Neural cell (in vitro differentiated cells): Measurements from ENCODE around the gene BRSK2. TPM values are rescaled to one million over a fixed set of nuclear protein-coding genes. Genes with fewer than 3 reads are reported as not detected.

Experiments
- H2AFZ ChIP-seq: fragments of 200-600, 300-800 bp; sonication (generic), shearing (Covaris generic); 2 replicates; pipeline ENCODE4 v1.6.0; 2014; ENCODE audit warnings: low read depth, mild to moderate bottlenecking, antibody characterized with exemption, low read length, moderate library complexity
- H3F3A ChIP-seq: fragments of 200-600 bp; shearing (Covaris generic); 2 replicates; pipeline ENCODE4 v1.6.1; 2016; ENCODE audit warnings: mild to moderate bottlenecking, moderate library complexity, mixed read lengths, antibody characterized with exemption, low read length; ENCODE audit not compliant: insufficient read depth, poor library complexity, severe bottlenecking
- H3K27ac ChIP-seq: fragments of 200-600, 300-800 bp; sonication (generic), shearing (Covaris generic); 2 replicates; pipeline ENCODE4 v1.5.1; 2014; ENCODE audit warnings: mild to moderate bottlenecking, low read length, moderate library complexity
- H3K27me3 ChIP-seq: fragments of 300-800, 200-600 bp; sonication (generic), shearing (Covaris generic); 2 replicates; pipeline ENCODE4 v1.6.0; 2014; ENCODE audit warnings: mild to moderate bottlenecking, low read depth, low read length, moderate library complexity; ENCODE audit not compliant: insufficient read depth
- H3K36me3 ChIP-seq: fragments of 300-800, 200-600 bp; sonication (generic), shearing (Covaris generic); 2 replicates; pipeline ENCODE4 v1.5.1; 2014; ENCODE audit warnings: mild to moderate bottlenecking, antibody characterized with exemption, low read length, moderate library complexity; ENCODE audit not compliant: insufficient read depth
- H3K4me2 ChIP-seq: fragments of 300-800, 200-600 bp; sonication (generic), shearing (Covaris generic); 2 replicates; pipeline ENCODE4 v1.6.0; 2014; ENCODE audit warnings: mild to moderate bottlenecking, low read length
- H3K4me3 ChIP-seq: fragments of 300-800, 200-600 bp; sonication (generic), shearing (Covaris generic); 2 replicates; pipeline ENCODE4 v1.5.1; 2014; ENCODE audit warnings: mild to moderate bottlenecking, low read length, moderate library complexity
- H3K79me2 ChIP-seq: fragments of 200-600 bp; shearing (Covaris generic); replicated peaks from 2 replicates; pipeline ENCODE4 v1.6.0; 2014; ENCODE audit warnings: mild to moderate bottlenecking, low read length, moderate library complexity; ENCODE audit not compliant: insufficient read depth
- H3K9ac ChIP-seq: fragments of 300-800, 200-600 bp; sonication (generic), shearing (Covaris generic); 2 replicates; pipeline ENCODE4 v1.6.1; 2016; ENCODE audit warnings: mild to moderate bottlenecking, low read length, mixed read lengths
- H3K9me2 ChIP-seq: fragments of 200-600 bp; shearing (Covaris generic); 2 replicates; pipeline ENCODE4 v1.6.1; 2016; ENCODE audit warnings: mild to moderate bottlenecking, low read length, mixed read lengths; ENCODE audit not compliant: insufficient read depth
- H3K9me3 ChIP-seq: fragments of 200-600, 300-800 bp; sonication (generic), shearing (Covaris generic); 2 replicates; pipeline ENCODE4 v1.6.1; 2016; ENCODE audit warnings: mild to moderate bottlenecking, mixed run types, low read length, moderate library complexity, mixed read lengths
- H4K20me1 ChIP-seq: fragments of 200-600 bp; shearing (Covaris generic); 2 replicates; pipeline ENCODE4 v1.6.1; 2016; ENCODE audit warnings: mild to moderate bottlenecking, mixed run types; ENCODE audit not compliant: insufficient read depth
- CTCF ChIP-seq: fragments of 450-650 bp; IDR thresholded peaks from 2 replicates; pipeline ENCODE4 v1.5.1; 2014; ENCODE audit warnings: antibody characterized with exemption, mild to moderate bottlenecking, moderate library complexity; ENCODE audit not compliant: poor library complexity, severe bottlenecking
- EP300 ChIP-seq: fragments of 450-650 bp; conservative IDR thresholded peaks from 2 replicates; pipeline ENCODE4 v1.6.1; 2014; ENCODE audit warnings: antibody characterized with exemption, mild to moderate bottlenecking, moderate library complexity; ENCODE audit not compliant: poor library complexity, severe bottlenecking
- EZH2 ChIP-seq: fragments of 200-600, 300-800 bp; shearing (Covaris generic), sonication (generic); IDR thresholded peaks from 2 replicates; pipeline ENCODE4 v1.6.1; 2014; ENCODE audit warnings: antibody characterized with exemption, low read length, borderline replicate concordance, mild to moderate bottlenecking; ENCODE audit not compliant: insufficient read depth, poor library complexity, severe bottlenecking
- MXI1 ChIP-seq: fragments of 450-650 bp; conservative IDR thresholded peaks from 2 replicates; pipeline ENCODE4 v1.6.1; 2014; ENCODE audit warnings: antibody characterized with exemption, mild to moderate bottlenecking; ENCODE audit not compliant: poor library complexity, severe bottlenecking
- POLR2AphosphoS5 ChIP-seq: IDR thresholded peaks from 2 replicates; pipeline ENCODE4 v1.6.1; 2012
- RAD21 ChIP-seq: fragments of 450-650 bp; conservative IDR thresholded peaks from 2 replicates; pipeline ENCODE4 v1.6.1; 2014; ENCODE audit warnings: antibody characterized with exemption, mild to moderate bottlenecking, moderate library complexity
- REST ChIP-seq: IDR thresholded peaks from 2 replicates; pipeline ENCODE4 v1.6.1; 2012; ENCODE audit warnings: borderline replicate concordance
- SMC3 ChIP-seq: fragments of 450-650 bp; conservative IDR thresholded peaks from 2 replicates; pipeline ENCODE4 v1.6.1; 2014; ENCODE audit warnings: antibody characterized with exemption, mild to moderate bottlenecking, moderate library complexity; ENCODE audit not compliant: poor library complexity
- TAF1 ChIP-seq: IDR thresholded peaks from 2 replicates; pipeline ENCODE4 v1.6.1; 2012; ENCODE audit warnings: low read depth
- polyA plus RNA-seq: library from polyadenylated mRNA; depleted of rRNA; stranded (reverse); fragments of >200 nt; gene quantifications from 2 replicates; pipeline ENCODE4 v1.2.3, GENCODE V29; 2014

The BRSK2 gene
- polyA plus RNA-seq, 1 donor from 2014 or later, result 47.5 TPM

GRCh38 chr11:1487851-1488574 lies 98.3 kb downstream of the BRSK2 start:
- Histone ChIP-seq H3K9me3 (no peaks in the 10 kb centered on the region), H3K9ac (no peak overlapping the region), H3K27ac (no peak overlapping the region), H4K20me1 (no peaks in the 10 kb centered on the region), H2AFZ (no peak overlapping the region), H3F3A (no peaks in the 10 kb centered on the region), H3K9me2 (no peaks in the 10 kb centered on the region), H3K4me3 (no peak overlapping the region), H3K4me2 (no peak overlapping the region), H3K27me3 (no peaks in the 10 kb centered on the region), H3K79me2 (no peaks in the 10 kb centered on the region), H3K36me3 (no peaks in the 10 kb centered on the region)
- TF ChIP-seq POLR2AphosphoS5, result no peak

- Histone ChIP-seq H4K20me1 (no peaks in the 10 kb centered on the region), H3K4me3 (no peak overlapping the region), H3K79me2 (no peaks in the 10 kb centered on the region), H3K9ac (no peak overlapping the region), H3K4me2 (no peak overlapping the region), H3K36me3 (no peaks in the 10 kb centered on the region), H2AFZ (no peak overlapping the region), H3K27ac (no peak overlapping the region), H3F3A (no peaks in the 10 kb centered on the region), H3K27me3 (no peaks in the 10 kb centered on the region), H3K9me3 (no peaks in the 10 kb centered on the region), H3K9me2 (no peaks in the 10 kb centered on the region)
- TF ChIP-seq EP300 (no peak), MXI1 (no peak), REST (no peak), POLR2AphosphoS5 (no peak), TAF1 (no peak), EZH2 (no peak), CTCF (no peak), RAD21 (no peak), SMC3 (no peak)
Observed at GRCh38 chr11:1488575-1489180, 98.9 kb downstream of the BRSK2 start.
